Activated CD8-positive, alpha-beta memory T cell treated with anti-CD3 and anti-CD28 coated beads, Interleukin-2, amount 50 U/mL, for 24 hours (primary cell): Measurements from ENCODE around the gene IFNG.

Source experiments
- DNase-seq: peaks from one replicate; pipeline ENCODE4 v3.0.0-alpha.2; 2020; ENCODE audit errors: extremely low read depth

IFNG gene

GRCh38 chr12:68115281-68115680, 44.3 kb downstream of the IFNG start:
- no peak for DNase-seq

- DNase-seq, result no peak
Measured at GRCh38 chr12:68114606-68115005, 44.9 kb downstream of the IFNG start.

DNA sequence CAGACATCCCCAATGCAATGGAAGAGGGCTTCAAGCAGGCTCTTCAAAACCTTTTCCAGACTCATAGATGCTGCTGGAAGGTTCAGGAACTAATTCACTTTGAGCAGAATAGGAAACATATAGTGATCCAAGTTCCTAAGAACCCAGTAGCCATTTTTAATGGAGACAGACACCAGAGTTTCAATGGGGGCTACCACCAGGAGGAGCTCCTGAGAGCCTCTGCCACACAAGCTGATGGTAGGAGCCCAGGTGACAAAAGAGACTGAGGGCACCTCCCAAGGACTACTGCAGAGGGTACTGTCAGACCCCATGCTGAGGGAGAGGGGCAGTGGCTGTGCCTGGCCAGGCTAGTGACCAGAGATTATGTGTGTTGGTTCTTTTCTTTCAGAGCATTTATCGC, 45.9 kb downstream of the IFNG start:
- DNase-seq, result no peak

- no peak for DNase-seq
Measured at GRCh38 chr12:68111995-68112394, 47.5 kb downstream of the IFNG start.

GRCh38 chr12:68109444-68110217, 49.9 kb downstream of the IFNG start:
- no peak for DNase-seq

GRCh38 chr12:68109001-68109400, 50.5 kb downstream of the IFNG start:
- no peak for DNase-seq

DNA sequence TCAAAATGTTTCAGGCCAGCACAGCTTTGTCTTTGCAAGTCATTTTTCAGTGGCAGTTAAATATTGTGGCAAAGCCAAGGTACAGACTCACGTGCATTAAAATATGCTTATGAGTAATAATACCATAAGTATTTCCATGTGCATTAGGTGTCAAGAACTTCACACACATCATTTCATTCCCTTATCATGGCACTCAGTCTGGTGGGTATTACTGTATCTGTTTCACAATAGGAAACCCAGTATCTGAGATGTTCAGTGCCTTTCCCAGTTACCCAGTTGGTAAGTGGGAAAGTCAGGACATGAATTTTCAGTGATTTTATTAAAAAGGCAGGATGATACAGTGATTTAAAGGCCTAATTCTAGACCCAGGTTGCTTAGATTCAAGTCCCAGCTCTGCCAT, 52.9 kb downstream of the IFNG start:
- DNase-seq, result no peak

- DNase-seq, result no peak
Measured at GRCh38 chr12:68106160-68106559, 53.4 kb downstream of the IFNG start.
